Activated naive CD8-positive, alpha-beta T cell treated with anti-CD3 and anti-CD28 coated beads, Interleukin-2, amount 50 U/mL, for 16 hours (primary cell): Measurements from ENCODE around the gene GABRB1.

ENCODE experiments used
- DNase-seq: peaks from one replicate; pipeline ENCODE4 v3.0.0-alpha.2; 2020; ENCODE audit warnings: low read depth, low spot score

The GABRB1 gene

DNA sequence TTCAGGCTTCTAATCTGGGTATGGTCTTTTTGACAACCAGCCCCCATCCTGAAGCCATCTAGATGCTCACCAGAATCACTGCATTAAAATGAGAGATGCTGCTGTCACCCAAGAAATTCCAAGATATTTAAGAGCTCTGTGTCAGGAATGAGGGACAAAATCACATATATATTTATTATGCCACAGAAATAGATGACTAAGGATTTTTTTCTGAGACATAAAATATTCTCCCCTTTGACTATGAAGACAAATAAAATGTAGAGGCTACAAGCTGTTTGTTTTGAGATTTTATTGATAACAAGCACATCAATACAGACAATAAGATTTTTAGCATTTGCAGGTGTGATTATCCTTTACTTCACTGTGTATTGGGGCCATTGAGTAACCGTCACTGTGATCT lies 354.8 kb downstream of the GABRB1 start:
- no peak for DNase-seq

DNA sequence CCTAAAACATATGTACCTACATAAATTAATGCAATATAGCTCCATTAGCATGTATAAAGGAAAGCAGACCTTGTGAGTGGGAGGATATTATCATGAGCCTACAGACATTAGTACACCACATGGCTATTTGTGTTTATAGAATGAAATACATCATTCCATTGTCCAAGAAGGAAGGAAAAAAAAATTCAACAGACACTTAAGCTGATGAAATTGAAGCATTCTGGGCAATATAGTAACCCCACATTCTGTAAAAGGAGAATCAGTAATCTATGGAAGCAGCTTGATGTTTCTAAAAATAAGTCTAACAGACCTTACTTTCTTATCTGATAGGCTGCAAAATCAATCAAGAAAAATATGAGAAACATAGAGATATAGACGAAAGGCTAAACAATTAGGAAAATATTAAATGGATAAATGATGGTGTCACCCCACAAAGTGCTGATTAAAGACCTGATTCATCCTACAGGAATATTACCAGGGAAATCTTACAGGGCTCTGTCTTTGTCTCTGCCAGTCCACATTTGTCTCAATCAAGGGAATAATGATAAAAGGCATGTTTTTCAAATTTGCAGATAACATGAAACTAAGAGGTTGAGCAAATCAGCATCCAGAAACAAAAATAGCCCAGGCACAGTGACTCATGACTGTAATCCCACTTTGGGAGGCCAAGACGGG lies 355.3 kb downstream of the GABRB1 start:
- no peak for DNase-seq

DNA sequence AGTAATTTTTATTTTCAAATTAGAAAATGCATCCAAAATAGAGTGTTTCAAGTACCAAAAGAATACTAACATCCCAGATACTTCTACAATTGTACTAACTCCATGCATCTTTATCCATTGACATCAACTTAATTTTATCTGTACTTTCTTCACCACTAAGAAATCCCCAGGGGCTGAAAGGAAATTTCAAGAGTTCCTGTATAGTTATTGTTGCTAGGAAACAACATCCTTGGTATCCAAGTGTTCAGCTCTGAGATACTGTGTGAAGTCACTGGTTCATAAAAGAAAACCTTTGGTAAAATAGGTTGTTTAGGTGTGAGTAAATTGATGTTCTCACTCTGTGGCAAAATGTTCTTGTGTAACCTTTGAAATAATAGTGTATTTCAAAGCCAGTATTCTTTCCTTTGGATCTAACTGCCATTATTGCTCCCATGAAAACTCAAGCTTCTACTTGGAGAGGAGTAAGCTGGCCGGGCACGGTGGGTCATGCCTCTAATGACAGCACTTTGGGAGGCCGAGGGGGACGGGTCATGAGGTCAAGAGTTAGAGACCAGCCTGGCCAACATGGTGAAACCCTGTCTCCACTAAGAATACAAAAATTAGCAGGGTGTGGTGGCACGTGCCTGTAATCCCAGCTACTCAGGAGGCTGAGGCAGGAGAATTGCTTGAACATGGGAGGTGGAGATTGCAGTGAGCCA lies 359.2 kb downstream of the GABRB1 start:
- no peak for DNase-seq

DNA sequence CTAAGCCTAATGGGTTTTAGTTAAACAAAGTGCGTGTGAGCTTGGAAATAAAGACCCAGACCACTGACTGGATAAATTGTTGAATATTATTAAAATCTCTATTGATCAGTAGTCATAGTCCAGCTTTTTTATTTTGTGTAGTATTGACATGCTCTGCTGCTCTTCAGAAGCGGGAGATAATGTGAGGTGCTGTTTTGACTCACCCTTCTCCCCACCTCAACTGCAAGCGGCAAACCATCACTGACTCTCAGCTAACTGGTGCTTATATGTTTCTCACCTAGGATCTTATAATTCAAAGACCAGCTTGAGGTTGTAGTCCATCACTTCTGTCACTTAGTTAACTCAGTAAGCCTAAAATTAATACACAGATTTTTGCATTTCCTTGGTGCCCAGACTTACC lies 359.9 kb downstream of the GABRB1 start:
- DNase-seq, result no peak

DNA sequence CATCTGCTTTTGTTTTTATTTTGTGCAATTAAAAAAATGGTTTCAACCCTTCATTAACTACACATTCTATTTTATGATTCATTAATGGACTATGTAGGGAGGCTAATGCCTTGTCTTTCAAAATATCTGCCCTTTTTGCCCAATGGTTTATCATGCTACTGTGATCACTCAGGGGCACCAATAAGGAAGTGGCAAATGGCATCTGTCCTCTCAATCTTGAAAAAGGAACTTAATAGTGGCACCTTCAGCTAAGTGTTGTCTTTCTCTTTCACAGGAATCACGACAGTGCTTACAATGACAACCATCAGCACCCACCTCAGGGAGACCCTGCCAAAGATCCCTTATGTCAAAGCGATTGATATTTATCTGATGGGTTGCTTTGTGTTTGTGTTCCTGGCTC lies 375.0 kb downstream of the GABRB1 start:
- DNase-seq, result no peak

DNA sequence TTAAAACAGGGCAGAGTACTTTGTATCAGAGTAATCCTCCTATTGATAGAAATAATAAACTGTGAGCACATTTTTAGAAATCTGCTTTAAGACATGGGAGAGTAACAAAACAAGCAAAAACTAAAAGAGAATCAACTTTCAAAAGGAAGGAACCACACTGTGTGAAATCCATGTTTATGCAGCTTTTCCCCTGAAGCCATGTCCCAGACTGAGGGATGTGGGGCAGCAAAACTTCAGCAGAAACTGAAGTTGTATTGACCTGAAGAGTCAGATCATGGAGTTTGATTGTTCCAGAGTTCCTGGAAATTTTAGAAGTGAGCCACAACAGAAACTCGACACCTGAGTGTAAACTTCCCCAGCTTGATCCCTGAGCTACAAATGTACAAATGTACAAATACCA lies 378.9 kb downstream of the GABRB1 start:
- no peak for DNase-seq

DNA sequence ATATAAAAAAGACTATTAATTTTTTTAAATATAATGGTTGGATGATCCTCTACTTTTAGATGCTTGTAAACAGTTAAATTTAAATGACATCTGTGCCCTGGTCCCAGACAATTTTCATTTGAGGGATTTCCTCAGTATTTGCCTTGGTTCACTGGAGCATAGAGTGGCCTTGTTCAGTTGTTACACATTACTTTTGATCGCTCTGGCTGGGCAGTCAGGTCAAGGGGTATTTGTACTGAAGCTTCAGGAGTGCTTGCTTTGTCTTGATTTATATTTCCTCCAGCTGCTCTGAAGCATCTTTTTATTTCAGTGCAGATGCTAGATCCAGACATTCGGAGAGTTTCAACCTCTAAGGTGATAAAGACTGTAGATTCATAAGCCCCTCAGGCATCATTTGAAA lies 382.2 kb downstream of the GABRB1 start:
- no peak for DNase-seq

DNA sequence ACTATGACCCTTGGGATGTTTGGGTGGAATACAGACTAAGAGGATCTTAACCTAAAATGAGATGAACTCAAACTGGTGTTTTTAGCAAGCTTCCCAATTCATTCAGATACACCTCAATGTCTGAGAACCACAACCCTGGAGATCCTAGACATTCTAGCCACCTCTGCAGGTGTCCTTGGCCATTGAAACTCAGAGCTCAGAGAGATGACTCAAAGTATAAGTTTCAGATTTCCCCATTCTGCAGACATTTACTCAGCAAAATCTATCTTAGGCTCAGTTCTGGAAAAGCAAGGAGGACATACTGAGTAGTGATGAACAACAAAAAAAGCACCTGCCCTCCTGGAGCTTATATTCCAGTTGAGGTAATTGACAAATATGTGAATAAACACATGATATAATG lies 384.4 kb downstream of the GABRB1 start:
- DNase-seq, result no peak

DNA sequence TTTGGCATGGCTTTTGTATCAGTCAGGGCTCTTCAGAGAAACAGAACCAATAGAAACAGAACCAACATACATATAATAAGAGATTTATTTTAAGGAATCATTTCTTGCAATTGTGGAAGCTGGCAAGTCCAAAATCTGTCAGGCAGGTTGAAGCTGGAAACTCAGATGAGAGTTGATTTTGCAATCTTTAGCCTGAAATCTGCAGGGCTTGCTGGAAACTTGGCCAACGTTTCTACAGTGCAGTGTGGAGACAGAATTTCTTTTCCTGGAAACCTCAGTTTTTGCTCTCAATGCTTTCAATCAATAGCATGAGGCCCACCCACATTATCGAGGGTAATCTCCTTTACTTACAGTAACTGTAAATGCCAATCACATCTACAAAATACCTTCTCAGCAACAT lies 386.8 kb downstream of the GABRB1 start:
- no peak for DNase-seq

DNA sequence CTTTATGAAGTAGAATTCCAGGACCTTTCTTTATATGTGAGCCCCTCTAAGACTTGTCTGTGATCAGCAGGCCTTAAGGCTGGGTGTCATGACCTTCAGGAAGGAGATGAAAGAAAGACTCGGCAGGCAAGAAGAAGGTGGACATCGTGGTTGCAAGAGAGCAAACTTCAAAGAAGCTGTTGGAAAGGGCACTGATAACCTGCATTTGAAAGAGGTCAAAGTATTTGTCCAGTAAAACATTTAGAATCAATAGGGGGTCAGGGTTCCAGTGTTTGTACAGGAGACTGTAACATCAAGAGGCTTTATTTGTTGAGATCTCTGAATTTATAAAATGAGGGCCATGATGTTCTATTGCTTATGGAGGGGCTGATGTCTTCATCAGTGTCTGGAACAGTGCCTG lies 387.9 kb downstream of the GABRB1 start:
- DNase-seq, result no peak

DNA sequence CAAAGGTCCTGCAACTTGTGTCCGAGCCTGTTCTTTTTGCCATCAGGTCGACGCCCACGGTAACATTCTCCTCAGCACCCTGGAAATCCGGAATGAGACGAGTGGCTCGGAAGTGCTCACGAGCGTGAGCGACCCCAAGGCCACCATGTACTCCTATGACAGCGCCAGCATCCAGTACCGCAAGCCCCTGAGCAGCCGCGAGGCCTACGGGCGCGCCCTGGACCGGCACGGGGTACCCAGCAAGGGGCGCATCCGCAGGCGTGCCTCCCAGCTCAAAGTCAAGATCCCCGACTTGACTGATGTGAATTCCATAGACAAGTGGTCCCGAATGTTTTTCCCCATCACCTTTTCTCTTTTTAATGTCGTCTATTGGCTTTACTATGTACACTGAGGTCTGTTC lies 394.3 kb downstream of the GABRB1 start:
- no peak for DNase-seq

DNA sequence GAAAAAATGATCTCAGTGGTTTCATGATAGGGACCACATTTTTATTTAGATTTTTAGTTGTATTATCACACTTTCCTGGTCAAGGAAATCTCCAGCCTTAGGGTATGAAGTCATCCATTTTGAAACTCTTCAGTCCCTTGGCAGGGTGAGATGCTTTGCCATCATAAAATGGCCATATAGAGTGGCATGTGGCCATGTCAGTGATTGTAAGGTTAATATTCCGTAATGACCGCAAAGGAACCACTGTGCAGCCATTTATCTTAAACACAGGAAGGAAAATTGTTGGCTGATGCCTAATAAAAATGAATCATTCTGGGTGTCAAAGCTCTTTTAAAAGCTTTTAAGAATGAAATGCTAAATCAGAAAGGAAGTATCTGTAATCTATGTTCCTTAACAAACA lies 396.6 kb downstream of the GABRB1 start:
- no peak for DNase-seq

DNA sequence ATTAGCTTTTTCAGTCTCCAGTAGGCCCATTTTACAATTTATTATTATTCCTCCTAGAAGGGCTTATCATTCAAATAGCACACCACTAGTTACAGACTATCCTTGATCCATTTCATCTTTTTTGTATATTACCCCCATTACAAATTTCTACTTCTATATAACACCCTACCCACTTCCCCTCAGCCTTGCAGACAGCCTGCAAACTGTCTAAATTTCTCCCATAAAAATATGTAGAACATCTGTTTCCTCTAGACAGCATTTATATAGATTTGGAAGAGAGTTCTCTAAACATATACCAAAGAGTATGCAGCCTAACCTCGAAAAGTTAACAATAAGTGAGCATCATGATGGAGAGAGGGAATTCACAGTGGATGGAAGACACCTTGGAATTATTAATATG lies 401.4 kb downstream of the GABRB1 start:
- DNase-seq, result no peak

DNA sequence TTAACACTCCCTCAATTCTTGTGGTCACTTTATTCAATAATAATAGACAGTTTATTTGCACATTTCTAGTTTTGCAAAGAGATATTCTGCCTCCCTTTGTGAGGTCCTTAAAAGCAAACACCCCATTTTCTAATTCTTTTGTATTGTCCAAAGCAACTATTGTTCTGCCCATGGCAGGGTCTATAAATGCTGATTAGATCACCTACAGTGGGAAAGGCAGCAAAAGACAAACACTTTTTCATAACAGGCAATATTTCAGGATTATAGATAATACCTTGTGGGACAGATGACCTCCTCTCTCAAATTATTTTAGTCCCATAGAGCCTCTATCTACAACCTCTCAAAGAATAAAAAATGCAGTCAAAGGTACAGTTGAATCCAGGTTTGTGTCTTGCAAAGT lies 403.6 kb downstream of the GABRB1 start:
- DNase-seq, result no peak

DNA sequence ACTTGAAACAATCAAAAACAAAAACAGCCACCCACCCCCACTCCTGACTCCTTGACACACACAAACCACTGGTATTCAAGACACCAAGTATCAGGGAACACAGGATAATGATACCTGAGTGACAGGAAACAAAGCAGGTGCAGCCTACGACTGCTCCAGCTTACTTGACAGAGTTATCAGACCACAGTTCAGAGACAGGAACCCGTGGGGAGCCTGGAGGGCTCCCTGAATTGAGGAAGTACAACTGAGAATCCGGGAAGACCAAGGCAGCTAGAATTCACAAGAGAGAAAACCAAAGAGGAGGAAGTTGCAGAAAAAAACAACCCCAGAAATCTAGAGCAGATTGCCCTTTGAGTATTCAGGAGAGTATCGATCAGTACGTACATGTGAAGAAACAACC lies 411.6 kb downstream of the GABRB1 start:
- no peak for DNase-seq

DNA sequence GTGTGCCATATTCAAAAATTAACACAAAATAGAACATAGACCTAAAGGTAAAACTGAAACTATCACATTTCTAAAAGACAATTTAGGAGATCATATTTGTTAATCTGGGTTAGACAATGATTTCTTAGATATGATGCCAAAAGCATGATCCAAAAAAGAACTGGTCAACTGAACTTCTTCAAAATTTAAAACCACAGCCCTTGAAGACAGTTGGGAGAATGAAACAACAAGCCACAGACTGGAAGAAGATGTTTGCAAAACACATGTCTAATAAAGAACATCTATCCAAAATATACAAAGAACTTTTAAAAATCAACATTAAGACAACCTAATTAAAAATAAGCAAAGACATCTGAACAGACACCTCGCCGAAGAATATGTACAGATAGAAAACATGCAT lies 412.7 kb downstream of the GABRB1 start:
- DNase-seq, result no peak

DNA sequence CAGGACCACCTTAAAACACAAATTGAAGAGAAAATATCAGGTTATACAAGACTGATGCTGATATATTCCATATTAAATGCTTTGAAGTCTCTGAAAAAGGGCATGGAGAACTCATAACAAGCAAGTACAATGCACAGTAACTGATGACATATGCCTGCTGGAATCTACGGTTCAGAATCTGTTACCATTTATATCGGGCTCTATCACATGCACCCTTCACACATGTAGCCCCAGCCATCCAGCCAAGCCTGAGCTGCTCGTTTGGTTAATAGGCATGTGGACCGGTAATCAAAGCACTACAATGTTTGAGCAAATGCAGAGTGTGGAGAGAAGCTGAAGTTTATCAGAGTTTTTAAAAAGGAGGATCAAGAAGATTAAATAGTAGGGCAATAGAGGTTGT lies 420.3 kb downstream of the GABRB1 start:
- DNase-seq, result no peak

DNA sequence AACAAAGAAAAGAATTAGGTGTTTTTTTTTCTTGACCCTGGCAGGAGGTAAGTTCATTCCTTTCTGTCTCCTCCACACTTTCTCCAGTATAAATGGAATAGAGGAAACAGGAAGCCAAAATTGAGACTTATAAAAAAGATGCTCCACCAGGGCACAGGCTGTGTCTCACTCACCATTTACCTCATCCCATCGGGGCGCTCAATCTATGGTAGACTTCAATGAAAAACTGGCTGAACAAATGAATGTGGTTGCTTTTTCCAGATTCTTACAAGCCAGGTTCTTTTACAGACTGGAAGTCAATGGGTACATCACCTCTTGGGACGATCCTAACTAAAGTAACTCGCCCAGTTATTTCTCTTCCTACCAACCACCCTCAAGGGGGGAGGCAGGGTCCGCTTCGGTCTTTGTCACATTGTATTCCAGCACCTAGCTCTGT lies 431.4 kb downstream of the GABRB1 start:
- no peak for DNase-seq

DNA sequence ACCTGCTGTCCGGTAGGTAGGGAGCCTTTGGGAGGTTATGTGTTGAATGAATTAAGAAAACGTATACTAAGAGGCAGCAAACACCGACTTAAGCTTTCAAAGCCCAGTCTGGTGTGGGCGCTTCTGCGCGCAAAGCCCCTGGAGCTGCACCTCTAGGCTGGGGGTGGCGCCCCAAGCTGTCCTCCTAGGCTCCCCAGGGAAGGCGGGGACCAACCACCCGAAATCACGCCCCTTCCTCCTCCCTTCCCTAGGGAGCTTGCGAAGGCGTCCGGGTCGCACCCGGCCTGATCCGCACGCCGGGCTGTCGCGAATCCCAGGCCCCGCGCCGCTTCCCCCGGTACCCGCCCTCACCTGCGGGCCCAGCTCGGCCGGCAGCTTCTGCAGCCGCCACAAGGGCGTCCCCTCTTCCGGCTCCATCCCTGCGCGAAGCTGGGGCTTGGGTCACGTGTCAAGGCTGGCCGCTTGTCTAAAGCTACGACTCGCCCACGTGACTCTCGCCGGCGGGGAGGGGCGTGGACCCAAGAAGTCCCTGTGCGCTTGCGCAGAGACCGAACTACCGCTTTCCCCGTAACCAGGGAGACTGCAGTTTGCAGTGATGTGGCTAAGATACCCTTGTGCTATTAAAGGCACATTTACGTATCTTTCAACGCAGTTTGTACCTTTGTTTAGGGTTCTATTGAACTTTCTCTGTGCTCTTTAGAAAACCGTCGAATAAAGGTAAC lies 432.0 kb downstream of the GABRB1 start, which contains the start of gene COMMD8:
Gene COMMD8, minus strand, starts transcription at position 468 of the 722 bp plus-strand sequence. Its CDS starts 51 bp downstream, at position 417.
- DNase-seq, result peak; percentile 92

DNA sequence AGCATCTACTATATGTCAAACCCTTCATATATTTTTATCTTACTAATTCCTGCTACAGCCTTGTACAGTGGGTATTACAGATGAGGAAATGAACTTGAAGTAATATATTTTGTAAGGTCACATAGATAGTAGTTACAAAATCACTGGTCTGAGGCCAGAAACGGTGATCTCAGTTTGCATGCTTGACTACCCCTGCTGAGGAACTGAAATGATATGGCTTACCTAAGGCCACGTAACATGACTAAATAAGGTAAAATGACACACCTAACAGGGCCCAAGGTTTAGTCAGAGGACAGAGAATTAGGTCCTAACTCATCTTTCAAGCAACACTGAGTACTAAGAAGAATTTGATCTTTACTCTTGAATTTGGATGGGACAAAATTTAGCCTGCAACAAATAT lies 433.6 kb downstream of the GABRB1 start:
- DNase-seq, result no peak

DNA sequence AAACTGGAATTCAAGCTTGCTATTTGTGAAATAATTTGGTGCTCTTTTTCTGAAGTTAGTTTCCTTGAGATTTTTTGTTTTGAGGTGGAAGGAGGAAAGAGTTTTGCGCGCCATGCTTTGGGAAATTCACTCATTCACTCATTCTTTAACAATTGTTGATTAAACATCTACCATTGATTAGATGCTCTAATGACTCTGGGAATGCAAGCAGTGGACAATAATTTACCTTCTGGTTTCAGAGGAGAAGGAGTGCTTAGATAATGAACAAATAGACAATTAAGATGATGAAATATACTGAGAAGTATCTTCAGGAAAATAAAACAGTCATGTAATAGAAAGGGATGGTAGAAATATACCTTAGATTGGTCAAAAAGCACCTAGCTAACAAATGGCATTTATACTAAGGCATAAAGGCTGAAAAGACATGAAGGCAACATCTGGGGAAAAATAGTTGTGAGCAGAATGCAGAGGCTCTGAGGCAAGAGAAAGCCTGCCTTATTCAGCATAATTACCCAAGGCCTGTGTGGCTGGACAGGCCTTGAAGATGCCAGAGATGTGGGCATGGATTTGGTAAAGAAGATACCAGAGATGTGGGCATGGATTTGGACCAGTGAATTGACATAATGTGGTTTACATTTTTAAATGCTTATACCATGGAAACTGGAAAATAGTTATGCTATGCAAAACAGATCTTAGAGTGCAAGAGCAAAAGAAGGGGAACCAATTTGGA lies 434.9 kb downstream of the GABRB1 start:
- no peak for DNase-seq

DNA sequence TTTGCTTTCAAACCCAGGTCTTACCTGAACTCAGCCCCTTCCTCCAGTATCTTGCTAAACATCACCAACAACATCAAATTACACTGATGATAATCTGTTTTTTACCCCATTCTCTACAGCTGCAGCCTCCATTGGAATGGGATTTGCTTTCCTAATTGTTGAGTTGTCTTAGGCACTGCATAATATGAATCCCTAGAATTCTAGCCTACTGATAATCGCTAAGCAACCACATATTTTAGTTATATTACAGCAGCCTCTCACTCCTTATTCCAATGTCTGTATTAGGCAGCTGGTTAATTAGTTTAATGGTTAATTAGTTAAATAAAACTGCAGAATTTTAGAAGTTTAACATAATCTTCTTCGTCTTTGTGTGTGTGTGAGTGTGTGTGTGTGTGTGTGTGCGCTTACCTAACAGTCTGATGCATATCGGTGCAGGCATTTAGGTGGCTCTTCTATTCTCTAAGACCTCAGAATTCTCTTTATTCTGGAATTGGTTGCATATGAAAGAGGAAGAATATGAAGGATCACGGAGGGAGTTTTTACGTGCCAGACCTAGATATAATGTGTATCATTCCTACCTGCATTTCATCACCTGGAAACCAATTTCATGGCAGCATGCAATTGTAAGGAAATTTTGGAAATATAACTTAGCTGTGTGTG lies 437.5 kb downstream of the GABRB1 start:
- DNase-seq, result no peak
